ENCODE results near the gene LTB.
"Not testable (repeated sequence)": the region's sequence is repeated elsewhere in the genome, so short reads cannot be mapped to it uniquely, and the experiment has no call there.

Gene LTB

DNA sequence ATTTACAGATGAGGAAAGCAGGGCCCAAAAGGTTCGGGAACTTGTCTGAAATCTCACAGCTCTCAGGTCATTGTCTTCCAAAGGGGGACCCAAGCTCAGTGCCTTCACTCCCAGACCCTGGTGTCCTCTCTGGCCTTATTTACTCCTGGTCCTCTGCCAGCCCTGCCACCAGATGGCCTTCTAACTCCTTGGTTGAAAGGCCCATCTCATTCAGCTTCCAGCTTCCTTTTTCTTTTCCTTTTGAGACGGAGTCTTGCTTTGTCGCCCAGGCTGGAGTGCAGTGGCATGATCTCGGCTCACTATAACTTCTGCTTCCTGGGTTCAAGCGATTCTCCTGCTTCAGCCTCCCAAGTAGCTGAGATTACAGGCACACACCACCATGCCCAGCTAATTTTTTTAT, 30.9 kb downstream of the LTB start:
- DNase-seq (ENCODE audit: low read depth, low spot score), result not testable (repeated sequence)

DNA sequence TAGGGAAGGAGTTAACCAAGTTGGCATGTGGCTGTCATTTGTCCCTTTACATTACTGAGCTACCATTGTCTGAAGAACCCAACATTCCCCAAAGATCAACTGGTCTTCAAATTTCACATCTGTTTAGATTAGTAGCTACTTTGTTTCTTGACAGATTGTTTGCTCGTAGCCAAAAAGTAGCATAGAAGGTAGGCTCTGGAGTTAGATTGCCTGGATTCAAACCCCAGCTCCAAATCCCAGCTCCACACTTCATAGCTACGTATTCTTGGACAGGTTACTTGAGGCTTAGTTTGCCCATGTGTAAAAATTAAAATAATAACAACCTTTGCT, 33.7 kb downstream of the LTB start:
- DNase-seq (ENCODE audit: low read depth, low spot score), result no peak

DNA sequence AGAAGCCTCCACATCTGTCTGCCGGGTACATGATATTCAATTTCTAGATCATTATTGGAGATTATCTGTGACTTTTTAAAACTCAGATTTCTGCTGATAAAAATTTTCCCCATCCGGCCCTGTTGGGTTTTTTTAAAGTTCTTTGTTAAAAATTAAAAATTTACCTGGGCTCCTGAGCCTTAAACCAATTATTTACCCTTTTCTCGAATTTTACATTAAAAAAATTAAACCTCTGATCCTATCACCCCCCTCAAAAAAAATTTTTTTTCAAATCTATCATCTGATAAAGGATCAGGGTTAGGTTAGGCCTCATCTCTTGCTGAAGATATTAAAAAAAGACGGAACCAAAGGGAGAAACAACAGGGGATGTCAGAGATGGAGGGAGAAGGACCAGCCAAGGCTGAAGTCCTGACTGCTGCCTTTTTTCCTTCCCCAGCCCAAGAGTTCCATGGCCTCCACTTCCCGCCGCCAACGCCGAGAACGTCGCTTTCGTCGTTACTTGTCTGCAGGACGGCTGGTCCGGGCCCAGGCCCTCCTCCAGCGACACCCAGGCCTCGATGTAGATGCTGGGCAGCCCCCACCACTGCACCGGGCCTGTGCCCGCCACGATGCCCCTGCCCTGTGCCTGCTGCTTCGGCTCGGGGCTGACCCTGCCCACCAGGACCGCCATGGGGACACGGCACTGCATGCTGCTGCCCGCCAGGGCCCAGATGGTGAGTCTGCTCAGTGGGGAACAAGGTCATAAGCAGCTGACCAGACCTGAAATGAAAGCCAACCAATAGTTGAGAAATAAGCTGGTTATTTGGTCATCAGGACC, 34.3 kb downstream of the LTB start:
- no peak for DNase-seq (ENCODE audit: low read depth, low spot score)

DNA sequence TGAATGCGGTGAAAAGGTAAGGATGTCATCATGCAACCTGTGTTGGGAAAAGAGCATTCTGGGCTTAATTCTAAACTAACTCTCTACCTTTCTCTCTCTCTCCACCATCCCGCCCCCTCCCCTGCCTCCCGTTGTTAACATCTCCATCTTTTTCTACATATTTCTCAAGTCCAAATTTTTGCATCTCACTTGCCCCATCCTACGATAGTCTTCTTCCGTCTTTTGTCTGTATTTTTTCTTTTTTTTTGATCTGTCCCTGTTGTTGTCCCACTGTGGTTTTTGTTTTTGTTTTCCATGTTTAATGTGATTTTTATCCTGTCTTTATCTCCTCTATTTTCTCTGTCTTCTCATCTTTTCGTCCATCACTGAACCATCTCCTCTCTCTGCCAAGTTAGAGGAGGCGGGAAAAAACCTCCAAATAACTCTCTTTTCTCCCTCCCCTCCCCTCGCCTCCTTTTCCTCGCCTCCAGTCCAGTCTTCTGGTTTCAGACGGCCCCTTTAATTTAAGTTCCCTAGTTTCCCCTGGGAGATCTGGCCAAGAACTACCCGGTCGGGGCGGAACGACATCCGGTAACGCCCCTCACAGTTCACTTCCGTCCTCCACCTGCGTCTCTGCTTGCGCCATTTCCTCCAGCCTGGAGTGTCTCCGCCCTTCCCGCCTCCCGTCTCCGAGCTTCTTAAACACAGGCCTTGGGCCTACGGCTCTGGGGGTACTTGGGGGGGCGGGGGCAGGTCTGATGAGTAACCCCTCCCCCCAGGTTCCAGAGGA, 35.1 kb downstream of the LTB start, which contains the start of gene NFKBIL1:
NFKBIL1 (plus strand) TSS at position 651 of the 769 bp plus-strand sequence; CDS start at position 738, 87 bp downstream.
- DNase-seq (ENCODE audit: low read depth, low spot score), result peak; percentile 96

DNA sequence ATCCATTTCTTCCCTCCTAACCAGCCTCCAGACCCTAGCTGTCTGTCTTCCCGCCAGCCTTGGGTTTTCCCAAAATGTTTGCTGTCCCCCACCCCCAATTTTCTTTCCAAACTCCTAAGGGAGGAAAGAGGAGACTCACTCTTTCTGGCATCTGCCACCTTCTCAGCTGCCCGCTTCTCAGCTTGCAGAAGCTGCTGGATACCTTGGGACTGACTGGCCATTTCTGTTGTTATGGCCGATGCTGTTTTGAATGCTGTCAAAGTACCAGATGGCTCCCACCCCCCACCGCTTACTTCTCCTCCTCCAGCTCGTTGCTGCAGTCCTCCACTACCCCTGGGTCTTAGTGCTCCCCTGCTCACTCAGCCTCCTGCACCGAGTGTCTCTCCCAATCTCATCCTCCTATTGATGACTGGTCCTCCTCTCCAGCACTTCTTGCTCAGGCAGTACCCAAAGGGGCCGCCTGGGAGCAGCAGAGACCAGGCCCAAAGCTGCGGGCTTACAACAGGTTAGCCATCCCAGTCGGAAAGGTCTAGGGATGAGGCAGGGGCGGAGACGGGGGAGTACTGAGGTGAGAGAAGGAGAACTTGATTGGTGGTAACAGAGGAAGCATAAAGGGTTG, 35.8 kb downstream of the LTB start, which contains the start of gene ATP6V1G2:
ATP6V1G2 (minus strand) TSS at position 270 of the 619 bp plus-strand sequence; CDS start at position 221, 49 bp downstream.
- DNase-seq (ENCODE audit: low read depth, low spot score), result peak; percentile 92

DNA sequence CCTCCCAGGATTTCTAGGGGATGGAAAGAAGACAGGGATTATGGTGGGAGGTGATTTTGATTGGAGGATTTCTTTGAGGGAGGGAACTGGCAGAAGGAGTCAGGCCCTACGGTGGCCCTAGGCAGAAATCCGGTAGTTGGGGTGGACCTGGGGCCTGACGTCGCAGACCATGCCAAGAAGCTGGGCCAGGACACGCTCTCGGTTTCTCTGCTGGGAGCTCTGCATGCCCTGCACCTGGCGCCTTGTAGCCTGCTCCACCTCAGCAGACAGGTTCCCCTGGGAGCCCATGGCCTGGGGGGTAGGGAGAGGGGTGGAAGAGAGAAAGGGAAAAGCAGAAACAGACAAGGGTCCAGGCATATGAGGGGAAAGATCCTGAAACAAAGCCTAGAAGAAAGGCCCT, 36.9 kb downstream of the LTB start:
- DNase-seq (ENCODE audit: low read depth, low spot score), result no peak

DNA sequence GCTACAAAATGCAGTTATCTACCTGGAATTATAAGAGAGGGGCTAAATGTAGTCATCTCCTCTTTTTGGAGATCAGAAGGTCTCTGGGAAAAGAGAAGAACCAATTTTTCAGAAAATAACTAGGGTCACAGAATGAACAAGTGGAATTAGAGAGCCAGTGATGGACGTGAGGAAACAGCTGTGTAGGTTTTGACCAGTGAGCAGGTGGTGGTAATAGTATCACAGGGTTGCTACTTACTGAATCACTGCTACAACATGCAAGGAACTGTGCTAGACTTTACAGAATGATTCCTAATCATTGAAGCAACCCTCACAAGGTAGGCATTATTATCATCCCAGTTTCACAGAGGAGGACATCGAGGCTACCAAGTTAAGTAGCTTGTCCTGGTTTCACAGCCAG, 37.5 kb downstream of the LTB start:
- no peak for DNase-seq (ENCODE audit: low read depth, low spot score)

DNA sequence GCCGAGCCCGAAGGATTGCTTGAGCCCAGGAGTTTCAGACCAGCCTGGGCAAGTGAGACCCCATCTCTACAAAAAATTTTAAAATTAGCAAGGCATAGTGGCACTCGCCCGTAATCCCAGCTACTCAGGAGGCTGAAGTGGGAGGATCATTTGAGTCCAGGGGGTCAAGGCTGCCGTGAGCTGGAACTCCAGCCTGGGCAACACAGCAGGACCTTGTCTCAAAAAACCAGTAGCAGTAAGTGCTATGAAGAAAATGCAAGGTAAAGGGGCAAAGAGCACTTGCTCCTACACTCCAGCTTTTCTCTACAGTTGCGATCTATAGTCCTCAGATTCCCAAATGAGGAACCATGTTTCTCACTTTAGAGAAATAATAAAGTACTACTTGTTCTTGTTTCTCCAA, 38.6 kb downstream of the LTB start:
- no peak for DNase-seq (ENCODE audit: low read depth, low spot score)

DNA sequence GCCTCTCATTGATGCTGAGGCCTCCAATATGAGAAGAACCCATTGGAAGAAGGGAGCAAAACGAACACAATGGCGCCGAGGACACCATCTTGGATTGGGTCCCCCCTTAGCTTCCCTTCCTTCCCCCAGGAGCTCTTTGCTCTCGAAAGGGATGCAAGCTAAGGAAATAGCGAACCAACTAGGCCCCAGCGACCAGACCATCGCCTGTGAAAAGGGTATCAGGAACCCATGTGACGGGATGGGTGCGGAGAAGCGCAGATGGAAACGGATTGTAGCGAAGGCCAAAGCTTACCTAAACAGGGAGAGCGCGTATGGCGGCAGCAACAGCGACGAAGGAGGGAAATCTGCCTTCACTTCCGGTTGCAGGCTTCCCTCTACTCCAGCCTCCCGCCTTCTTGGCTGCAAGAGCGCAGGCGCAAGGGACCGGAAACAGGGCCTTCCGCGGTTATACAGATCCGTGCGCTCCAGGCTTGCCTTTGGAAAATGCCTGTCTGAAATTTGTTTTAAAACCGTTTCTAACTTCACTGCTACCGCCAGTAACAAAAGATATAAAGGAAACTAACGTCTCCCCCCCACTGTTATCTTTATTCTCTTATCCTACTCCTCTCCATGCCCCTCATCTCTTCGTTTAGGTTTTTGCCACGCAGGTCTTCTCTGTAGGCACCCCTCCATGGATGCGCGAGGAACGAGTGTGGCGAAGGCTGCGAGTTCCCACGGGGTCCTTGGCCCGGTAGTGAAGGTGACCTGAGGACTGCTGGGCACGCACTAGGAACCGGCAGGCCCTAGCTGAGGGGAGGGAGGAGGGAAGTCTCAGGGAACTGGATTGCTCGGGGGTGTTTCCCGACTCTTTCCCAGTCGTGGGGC, 40.3 kb downstream of the LTB start, which contains the start of gene DDX39B:
DDX39B (minus strand) TSS at position 346 of the 864 bp plus-strand sequence. CDS start 1,471 bp downstream, outside the sequence.
- peak; percentile 95 for DNase-seq (ENCODE audit: low read depth, low spot score)

DNA sequence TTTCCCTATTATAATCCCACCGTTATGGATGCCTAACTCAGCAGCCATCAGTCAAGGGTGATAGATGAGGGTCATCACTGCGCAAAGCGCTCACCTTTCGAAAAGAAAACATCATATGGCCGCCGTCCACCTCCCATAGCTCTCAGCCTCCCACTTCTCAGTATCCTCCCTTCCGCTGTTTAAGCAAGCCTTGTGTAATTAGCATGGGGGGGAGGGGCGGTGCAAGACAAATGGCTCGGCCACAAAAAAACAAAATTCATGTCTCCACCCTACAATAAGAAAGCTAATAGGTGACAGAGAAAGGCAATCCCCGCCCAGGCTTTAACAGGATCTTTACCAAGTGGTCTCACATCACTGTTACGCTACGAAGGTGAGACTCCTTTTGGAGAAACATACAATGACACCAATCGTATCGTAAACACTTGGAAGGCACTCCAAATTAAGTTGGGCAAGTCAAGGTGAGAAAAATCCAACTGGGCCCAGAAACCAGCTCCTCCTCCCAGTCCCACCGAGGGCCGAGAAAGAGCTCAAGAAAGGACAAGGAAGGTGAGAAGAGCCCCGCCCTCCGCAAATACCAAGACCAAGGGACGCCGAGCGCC, 41.1 kb downstream of the LTB start:
- DNase-seq (ENCODE audit: low read depth, low spot score), result no peak

DNA sequence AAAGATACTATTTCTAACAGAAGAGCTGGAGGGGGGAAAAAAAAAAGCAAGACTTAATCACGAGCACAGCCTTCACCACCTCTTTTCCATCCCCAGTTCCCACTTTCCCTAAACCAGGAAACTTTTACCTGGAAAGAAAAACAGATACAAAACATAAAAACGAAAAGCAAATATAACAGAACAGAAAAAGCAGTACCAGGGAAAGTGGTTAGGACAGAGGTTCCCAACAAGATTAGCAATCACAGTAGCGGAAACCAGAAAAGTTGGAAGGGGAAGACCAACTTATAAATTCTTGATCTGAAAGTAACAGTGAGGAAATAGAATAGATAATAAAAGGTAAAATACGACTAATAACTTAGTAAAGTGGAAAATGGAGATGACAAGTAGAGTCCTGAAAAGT, 41.6 kb downstream of the LTB start:
- DNase-seq (ENCODE audit: low read depth, low spot score), result no peak

DNA sequence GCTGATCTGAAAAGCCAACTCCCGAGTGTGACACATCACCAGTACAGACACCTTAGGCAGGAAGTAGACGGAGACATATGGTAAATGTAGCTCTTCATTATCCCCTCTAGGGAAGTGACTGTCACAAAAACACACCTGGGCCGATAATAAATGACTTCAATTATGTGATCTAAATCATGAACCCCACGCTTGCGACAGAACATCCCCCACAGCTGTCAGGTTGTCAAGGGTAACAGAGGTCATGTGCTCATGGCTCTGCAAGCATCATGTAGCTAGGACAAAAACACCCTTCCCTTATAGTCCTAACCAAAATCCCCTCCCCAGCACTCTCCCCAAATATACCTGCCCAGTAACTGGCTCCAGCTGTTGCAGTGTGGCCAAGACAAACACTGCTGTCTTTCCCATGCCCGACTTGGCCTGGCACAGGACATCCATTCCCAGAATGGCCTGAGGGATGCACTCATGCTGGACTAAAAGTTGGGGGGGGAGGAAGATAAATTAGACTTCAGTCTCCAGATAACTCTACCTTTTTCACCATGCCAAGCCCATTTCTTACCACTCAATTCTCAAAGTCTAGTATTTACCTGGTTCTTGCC, 43.3 kb downstream of the LTB start:
- no peak for DNase-seq (ENCODE audit: low read depth, low spot score)

DNA sequence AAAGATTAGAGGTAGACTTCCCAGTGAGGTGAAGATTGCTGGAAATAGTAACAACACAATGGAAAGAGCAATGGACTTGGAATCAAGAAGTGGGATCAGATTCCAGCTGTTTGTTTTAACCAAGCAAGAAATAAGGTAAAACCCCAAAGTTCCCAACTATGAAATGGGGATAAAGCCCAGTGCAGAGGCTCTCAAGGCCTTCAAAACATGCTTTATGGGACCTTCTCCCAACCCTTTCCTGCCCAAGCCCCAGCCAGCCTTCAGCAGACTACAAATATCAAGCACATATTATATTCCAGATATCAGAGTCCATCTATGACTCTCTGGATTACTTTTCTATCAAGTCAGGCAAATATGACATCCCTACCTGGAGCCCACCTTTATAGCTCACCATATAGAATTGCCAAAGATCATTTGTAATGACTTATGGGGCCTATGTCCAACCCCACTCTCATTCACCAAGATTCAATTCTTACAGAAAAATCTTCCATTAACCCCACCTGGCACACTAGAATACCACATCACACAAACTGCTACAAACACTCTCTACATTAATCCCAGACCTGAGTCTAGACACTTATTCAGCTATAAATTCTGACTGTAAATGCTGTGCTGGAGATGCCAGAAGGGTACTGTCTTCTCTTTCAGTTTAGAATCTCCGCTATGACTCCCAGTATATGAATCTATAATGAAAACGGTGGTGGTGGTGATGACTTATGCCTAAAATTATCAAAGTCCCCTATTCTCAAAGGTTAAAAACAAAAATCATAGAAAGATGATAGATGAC, 46.5 kb downstream of the LTB start:
- no peak for DNase-seq (ENCODE audit: low read depth, low spot score)

DNA sequence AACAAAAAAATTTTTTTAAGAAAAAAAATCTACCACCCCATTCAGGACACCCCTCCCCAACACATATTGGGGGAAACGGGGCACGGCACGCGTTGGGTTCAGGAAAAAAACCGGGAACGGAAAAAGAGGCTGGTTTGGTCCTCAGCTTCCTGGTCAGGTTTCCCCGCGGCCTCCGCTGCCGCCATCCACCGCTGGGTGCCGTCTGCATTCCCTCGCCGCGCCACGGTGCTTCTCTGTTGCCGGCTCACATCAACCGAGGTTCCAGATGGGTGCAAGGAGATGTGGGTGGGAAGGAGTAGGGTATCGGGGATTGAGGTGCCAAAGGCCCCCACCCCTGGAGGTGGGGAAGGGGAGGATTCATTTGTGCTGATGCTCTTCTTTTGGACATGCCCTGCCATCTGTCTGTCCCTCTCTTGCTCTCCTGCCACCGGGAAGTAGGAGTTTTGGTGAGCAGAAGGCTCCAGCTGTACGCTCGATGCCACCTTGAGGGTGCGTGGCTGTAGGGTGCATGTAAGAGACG, 47.6 kb downstream of the LTB start:
- no peak for DNase-seq (ENCODE audit: low read depth, low spot score)

DNA sequence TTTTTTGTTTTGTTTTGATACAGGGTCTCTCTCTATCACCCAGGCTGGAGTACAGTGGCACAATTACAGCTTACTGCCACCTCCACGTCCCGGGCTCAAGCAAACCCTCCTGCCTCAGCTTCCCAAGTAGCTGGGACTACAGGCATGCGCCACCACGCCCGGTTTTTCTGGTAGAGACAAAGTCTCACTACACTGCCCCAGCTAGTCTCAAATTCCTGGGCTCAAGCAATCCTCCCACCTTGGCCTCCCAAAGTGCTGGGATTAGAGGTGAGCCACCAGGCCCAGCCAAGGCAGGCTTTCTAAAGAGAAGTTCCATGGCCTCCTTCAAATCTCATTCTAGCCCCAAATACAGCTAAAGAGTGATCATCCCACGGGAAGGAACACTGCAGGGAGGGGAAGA, 48.2 kb downstream of the LTB start:
- no peak for DNase-seq (ENCODE audit: low read depth, low spot score)

DNA sequence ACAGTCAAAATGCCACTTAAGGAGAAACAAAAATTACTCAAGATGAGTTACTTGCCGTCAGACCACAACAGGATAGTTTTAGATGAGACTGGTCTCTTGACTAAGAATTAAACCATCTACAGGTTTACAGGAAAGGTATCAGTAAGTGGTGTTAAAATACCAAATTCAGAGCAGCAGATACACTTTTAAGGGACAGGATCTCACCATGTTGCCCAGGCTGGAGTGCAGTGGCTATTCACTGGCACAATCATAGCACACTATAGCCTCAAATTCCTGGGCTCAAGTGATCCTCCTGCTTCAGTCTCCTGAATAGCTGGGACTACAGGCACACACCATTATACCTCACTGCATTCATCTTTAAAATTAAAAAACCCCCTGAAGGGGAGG, 48.8 kb downstream of the LTB start:
- no peak for DNase-seq (ENCODE audit: low read depth, low spot score)

DNA sequence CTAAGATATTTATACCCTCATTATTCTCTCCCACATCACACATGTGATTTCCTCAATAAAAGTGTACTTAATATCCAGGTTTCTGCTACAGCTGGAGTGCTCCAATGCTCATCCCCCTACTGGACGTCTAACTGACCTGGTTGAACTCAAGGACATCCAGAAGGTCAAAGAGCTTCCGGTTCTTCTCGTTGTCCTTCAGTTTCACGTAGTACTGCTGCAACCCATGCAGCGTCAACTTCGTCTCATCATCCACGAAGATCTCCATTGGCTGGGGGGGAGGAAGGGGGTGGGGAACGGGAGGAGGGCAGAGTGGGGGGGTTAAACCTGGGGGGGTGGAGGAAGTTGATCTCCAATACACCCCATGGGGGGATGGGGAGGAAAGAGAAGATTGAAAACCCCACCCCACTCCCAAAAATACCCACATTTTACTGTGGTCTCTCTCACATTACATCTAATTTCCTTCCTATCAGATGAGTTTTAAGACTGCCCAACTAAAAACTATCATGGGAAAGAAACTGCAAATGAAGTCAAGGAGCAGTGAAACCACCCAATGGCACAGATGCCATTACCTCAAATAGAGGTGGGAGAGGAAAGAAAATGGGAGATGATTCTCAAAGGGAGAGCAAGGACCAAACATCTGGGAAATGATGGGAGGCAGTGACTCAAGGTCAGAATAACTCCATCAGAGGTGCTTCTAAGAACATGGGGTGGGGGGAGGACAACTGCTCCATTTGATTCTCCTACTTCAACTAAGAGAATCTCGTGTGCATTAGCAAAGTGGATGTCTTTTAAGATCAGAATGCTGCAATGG, 49.4 kb downstream of the LTB start:
- no peak for DNase-seq (ENCODE audit: low read depth, low spot score)

DNA sequence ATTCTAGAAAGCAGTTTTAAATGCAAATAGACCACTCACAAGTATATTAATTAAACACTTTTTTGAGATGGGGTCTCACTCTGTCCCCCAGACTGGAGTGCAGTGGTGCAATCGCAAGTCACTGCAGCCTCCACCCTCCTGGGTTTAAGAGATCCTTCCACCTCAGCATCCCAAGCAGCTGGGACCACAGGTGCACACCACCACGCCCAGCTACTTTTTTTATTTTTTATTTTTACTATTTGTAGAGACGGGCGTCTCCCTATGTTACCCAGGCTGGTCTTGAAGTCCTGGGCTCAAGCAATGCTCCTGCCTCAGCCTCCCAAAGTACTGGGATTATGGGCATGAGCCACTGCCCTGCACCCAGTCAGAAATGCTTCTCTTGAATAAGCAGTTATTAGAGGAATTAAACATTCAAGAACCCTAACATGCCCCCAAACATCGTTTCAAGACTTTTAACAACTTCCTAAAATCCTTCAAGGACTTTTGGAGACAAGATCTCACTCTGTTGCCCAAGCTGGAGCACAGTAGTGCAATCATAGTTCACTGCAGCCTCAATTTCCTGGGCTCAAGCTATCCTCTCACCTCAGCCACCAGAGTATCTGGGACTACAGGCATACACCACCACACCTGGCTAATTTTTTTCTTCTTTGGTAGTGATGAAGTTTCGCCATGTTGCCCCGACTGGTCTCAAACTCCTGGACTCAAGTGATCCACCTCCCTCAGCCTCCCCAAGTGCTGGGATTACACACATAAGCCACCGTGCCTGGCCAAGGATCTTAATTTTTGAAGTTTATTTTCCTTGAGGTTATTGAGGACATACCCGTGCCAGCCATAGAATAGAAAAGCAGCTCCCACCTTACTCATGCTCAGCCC, 50.2 kb downstream of the LTB start:
- DNase-seq (ENCODE audit: low read depth, low spot score), result no peak

Data from smooth muscle cell of the brain vasculature (primary cell).